Medulla oblongata (tissue), 1 donor: ENCODE data around the gene EP400.

ENCODE experiments used
- DNase-seq: peaks from one replicate; pipeline ENCODE4 v3.0.0-alpha.2; 2015; ENCODE audit errors: extremely low spot score

EP400 gene

GRCh38 chr12:131986361-131986760 lies 36.6 kb downstream of the EP400 start:
- DNase-seq = no peak

- no peak for DNase-seq
Observed at GRCh38 chr12:131986910-131987309, 37.2 kb downstream of the EP400 start.

GRCh38 chr12:131987552-131987951 lies 37.8 kb downstream of the EP400 start:
- DNase-seq = no peak

- peak; percentile 51 for DNase-seq
Observed at GRCh38 chr12:131988054-131988796, 38.5 kb downstream of the EP400 start.

GRCh38 chr12:131989021-131989420 lies 39.3 kb downstream of the EP400 start:
- no peak for DNase-seq

- no peak for DNase-seq
Observed at GRCh38 chr12:131990066-131990979, 40.6 kb downstream of the EP400 start.

- DNase-seq = no peak
Observed at GRCh38 chr12:131990980-131991305, 41.2 kb downstream of the EP400 start.

GRCh38 chr12:131991816-131992430 lies 42.2 kb downstream of the EP400 start:
- DNase-seq = no peak

GRCh38 chr12:131994589-131994988 lies 44.8 kb downstream of the EP400 start:
- DNase-seq = no peak

GRCh38 chr12:132000286-132000872 lies 50.6 kb downstream of the EP400 start:
- DNase-seq = no peak

GRCh38 chr12:132003846-132004245 lies 54.1 kb downstream of the EP400 start:
- no peak for DNase-seq

- no peak for DNase-seq
Observed at GRCh38 chr12:132004946-132005345, 55.2 kb downstream of the EP400 start.

- DNase-seq = no peak
Observed at GRCh38 chr12:132006056-132006680, 56.4 kb downstream of the EP400 start.

- DNase-seq = no peak
Observed at GRCh38 chr12:132007041-132007440, 57.3 kb downstream of the EP400 start.

- DNase-seq = no peak
Observed at GRCh38 chr12:132009336-132009859, 59.7 kb downstream of the EP400 start.

- DNase-seq = no peak
Observed at GRCh38 chr12:132012919-132013568, 63.3 kb downstream of the EP400 start.

GRCh38 chr12:132014092-132014914 lies 64.6 kb downstream of the EP400 start:
- DNase-seq = no peak

GRCh38 chr12:132014915-132015280 lies 65.2 kb downstream of the EP400 start:
- no peak for DNase-seq

GRCh38 chr12:132015686-132016430 lies 66.1 kb downstream of the EP400 start:
- DNase-seq = no peak
